Gastroesophageal sphincter (tissue), 4 donors: Measurements from ENCODE around the gene TECPR1. TPM values are rescaled to one million over a fixed set of nuclear protein-coding genes. Genes with fewer than 3 reads are reported as not detected.

ENCODE experiments used
- ATAC-seq: fragments of 150-250 bp; one replicate; pipeline ENCODE4 v1.9.1; 2016; ENCODE audit warnings: mild to moderate bottlenecking, moderate library complexity
- H3K27ac ChIP-seq, 4 donors: fragments of 200-600 bp; sonication (generic) in 3 of 4; 1 replicate in 3 of 4; 2 replicates in 1 of 4; pipeline ENCODE4 v1.5.1; 2016 to 2019
- H3K27me3 ChIP-seq: fragments of 200-600 bp; sonication (generic); one replicate; pipeline ENCODE4 v1.5.1; 2019
- H3K36me3 ChIP-seq, 2 donors: fragments of 200-600 bp; sonication (generic); one replicate each; pipeline ENCODE4 v1.5.1; 2019; ENCODE audit warnings: control low read depth in 1 of 2
- H3K4me1 ChIP-seq, 3 donors: fragments of 200-600 bp; sonication (generic); 1 replicate in 2 of 3; 2 replicates in 1 of 3; pipeline ENCODE4 v1.5.1; 2016 to 2019; ENCODE audit warnings: control low read depth in 2 of 3
- H3K4me3 ChIP-seq, 2 donors: fragments of 200-600 bp; sonication (generic); one replicate each; pipeline ENCODE4 v1.5.1; 2019; ENCODE audit warnings: mild to moderate bottlenecking in 1 of 2, moderate library complexity in 1 of 2
- H3K9me3 ChIP-seq, 3 donors: fragments of 200-600 bp; sonication (generic); one replicate each; pipeline ENCODE4 v1.5.1; 2017 to 2019; ENCODE audit warnings: control low read depth in 2 of 3
- EP300 ChIP-seq: sonication (generic); formaldehyde crosslinking; IDR thresholded peaks from one replicate; pipeline ENCODE4 v1.6.1; 2017; ENCODE audit warnings: antibody characterized with exemption, mild to moderate bottlenecking
- POLR2A ChIP-seq, 2 donors: fragments of 450-650 bp; IDR thresholded peaks; one replicate each; pipeline ENCODE4 v1.6.1; 2017; ENCODE audit warnings: antibody characterized with exemption in 2 of 2, mild to moderate bottlenecking in 2 of 2, moderate library complexity in 1 of 2
- POLR2AphosphoS5 ChIP-seq: sonication (generic); formaldehyde crosslinking; IDR thresholded peaks from one replicate; pipeline ENCODE4 v1.6.1; 2017; ENCODE audit warnings: antibody characterized with exemption
- WGBS, 2 donors: methylation state at CpG; one replicate each; pipeline ENCODE4 v1.1.5; 2018; ENCODE audit warnings: low coverage in 1 of 2; 5-methylcytosine and 5-hydroxymethylcytosine counted together
- total RNA-seq, 4 donors: library from RNA; depleted of rRNA; stranded (reverse); fragments of >200 nt; gene quantifications; one replicate each; pipeline ENCODE4 v1.1.0, GENCODE V29; 2016
- TF ChIP-seq, protein P1 (sequence below), 4 experiments: fragments of 200-600 bp in 2 of 4; fragments of 450-650 bp in 2 of 4; sonication (generic) in 1 of 4; IDR thresholded peaks; one replicate each; pipeline ENCODE4 v1.5.1; 2017 to 2019; ENCODE audit warnings: antibody characterized with exemption in 4 of 4, mild to moderate bottlenecking in 2 of 4, moderate library complexity in 2 of 4

TECPR1 gene
- total RNA-seq, 4 donors from 2014 or later = 18.6 to 22.3 (median 20.4) TPM

DNA sequence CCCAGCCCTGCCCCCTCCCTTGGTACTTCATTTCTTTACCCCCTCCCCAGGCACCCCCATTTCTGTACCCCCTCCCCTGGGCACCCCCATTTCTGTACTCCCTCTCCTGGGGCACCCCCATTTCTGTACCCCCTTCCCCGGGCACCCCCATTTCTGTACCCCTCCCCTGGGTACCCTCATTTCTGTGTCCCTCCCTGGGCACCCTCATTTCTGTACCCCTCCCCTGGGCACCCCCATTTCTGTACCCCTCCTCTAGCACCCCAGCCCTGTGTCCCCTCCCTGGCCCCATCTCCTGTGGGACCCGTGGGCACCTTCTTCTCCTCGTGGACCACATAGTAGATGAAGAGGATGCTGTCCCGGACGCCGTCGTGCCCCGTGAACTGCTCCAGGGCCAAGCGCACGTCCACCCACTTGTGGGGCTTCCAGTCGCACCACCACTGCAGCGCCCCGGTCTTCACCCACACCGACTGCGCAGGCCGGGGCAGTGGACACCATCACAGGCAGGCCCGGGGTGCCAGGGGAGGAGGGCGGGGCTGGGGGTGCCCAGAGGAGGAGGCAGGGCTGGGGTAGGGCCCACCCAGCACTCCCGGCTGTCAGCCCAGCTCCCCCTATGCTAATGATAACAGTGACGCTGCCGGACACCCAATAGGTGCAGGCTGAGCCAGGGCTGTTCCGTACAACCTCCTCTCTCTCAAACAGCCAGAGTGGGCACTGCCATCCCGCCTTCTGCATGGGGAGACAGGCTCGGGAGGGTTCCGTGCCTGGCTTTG lies 20.4 kb downstream of the TECPR1 start:
- no CpG with 5 or more reads among the region's 25 CpGs for WGBS, 2 donors
- no peaks in the 10 kb centered on the region for H3K9me3 ChIP-seq
- H3K36me3 ChIP-seq = peaks cover 0 to 87% of the 10 kb centered on the region in 2 donors
- H3K4me3 ChIP-seq = no peak overlapping the region
- no peaks in the 10 kb centered on the region for H3K27me3 ChIP-seq
- ATAC-seq = no peak
- TF ChIP-seq, protein P1, sequence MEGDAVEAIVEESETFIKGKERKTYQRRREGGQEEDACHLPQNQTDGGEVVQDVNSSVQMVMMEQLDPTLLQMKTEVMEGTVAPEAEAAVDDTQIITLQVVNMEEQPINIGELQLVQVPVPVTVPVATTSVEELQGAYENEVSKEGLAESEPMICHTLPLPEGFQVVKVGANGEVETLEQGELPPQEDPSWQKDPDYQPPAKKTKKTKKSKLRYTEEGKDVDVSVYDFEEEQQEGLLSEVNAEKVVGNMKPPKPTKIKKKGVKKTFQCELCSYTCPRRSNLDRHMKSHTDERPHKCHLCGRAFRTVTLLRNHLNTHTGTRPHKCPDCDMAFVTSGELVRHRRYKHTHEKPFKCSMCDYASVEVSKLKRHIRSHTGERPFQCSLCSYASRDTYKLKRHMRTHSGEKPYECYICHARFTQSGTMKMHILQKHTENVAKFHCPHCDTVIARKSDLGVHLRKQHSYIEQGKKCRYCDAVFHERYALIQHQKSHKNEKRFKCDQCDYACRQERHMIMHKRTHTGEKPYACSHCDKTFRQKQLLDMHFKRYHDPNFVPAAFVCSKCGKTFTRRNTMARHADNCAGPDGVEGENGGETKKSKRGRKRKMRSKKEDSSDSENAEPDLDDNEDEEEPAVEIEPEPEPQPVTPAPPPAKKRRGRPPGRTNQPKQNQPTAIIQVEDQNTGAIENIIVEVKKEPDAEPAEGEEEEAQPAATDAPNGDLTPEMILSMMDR (IDR thresholded peaks at IDR 0.05) = no peak
- no peak for TF ChIP-seq EP300
- no peak for TF ChIP-seq POLR2A (IDR thresholded peaks at IDR 0.05)
- TF ChIP-seq POLR2AphosphoS5 = no peak
- no peaks in the 10 kb centered on the region for H3K4me1 ChIP-seq
- no peak overlapping the region for H3K27ac ChIP-seq

DNA sequence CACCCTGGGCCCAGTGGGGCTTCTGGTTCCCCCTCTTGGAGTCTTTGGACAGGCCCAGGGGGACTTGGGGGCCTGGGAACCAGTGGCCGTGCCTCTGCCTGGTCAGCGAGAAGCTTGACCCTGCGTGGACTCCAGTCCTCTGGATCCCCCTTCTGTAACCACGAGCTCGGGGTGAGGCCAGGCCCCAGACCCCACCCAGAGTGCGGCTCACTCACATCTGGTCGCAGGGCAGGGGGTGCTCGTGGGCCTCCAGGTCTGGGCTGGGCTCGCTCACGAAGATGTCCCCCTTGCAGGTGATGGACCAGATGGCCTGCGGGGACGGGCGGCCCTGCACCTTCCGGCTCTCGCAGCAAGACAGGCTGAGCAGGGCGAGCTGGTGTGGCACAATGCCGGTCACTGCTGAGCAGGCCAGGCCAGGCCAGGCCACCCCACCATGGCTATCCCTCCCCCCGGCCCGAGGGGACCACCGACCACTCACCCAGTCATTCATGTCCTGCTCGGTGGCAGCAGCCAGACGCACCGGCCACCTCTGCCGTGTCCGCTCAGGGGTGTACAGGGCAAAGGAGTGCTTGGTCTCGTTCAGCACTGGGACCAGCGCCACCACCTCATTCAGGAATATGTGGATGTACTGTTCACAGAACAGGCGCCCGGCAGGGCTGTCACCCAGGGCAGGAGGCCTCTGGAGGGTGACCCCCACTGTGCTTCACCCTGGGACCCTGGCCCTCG lies 21.1 kb downstream of the TECPR1 start:
- 80 to 97% methylated on average over 1 to 9 of the region's 30 CpGs for WGBS, 2 donors
- Histone ChIP-seq H3K9me3 (no peaks in the 10 kb centered on the region), H3K36me3 (peaks cover 0 to 87% of the 10 kb centered on the region in 2 donors), H3K4me3 (no peak overlapping the region), H3K4me1 (no peaks in the 10 kb centered on the region), H3K27ac (no peak overlapping the region), H3K27me3 (no peaks in the 10 kb centered on the region)
- TF ChIP-seq, protein P1 (IDR thresholded peaks at IDR 0.05) = no peak
- TF ChIP-seq POLR2A (IDR thresholded peaks at IDR 0.05) = no peak
- no peak for TF ChIP-seq EP300
- no peak for TF ChIP-seq POLR2AphosphoS5
- no peak for ATAC-seq

DNA sequence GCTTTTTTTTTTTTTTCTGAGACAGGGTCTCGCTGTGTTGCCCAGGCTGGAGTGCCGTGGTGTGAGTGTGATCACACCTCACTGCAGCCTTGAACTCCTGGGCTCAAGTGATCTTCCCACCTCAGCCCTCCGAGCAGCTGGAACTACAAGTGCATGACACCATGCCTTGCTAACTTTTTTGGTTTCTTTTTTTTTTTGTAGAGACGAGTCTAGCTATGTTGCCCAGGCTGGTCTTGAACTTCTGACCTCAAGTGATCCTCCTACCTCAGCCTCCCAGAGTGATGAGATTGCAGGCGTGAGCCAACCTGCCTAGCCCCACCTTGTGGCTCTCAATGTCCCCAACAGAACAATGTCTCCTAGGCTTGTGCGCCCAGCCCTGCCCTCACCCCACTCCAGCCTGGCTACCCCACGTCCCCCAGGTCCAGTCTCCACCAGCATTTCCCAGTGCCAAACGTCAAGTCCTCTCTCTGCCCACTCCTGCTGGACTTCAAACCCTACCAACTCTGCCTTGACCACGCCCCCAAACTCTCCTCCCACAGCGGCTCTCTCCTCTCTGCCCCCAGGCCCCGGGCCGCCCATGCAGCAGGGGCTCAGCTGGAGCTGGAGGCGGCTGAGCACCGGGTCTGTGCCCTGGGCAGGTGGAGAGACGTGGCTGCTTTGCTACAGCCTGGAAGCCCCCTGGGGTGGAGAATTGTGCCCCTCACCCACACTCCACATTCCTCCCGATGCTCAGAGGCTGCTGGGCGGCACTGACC lies 21.9 kb downstream of the TECPR1 start:
- WGBS, 2 donors = 83 to 86% methylated on average over 5 to 8 of the region's 17 CpGs
- TF ChIP-seq, protein P1 (IDR thresholded peaks at IDR 0.05) = no peak
- TF ChIP-seq POLR2AphosphoS5 = no peak
- no peak for TF ChIP-seq EP300
- TF ChIP-seq POLR2A (IDR thresholded peaks at IDR 0.05) = no peak
- no peaks in the 10 kb centered on the region for H3K4me1 ChIP-seq
- H3K4me3 ChIP-seq = no peak overlapping the region
- no peaks in the 10 kb centered on the region for H3K27me3 ChIP-seq
- H3K36me3 ChIP-seq = peaks cover 0 to 92% of the 10 kb centered on the region in 2 donors
- ATAC-seq = no peak
- no peak overlapping the region for H3K27ac ChIP-seq
- H3K9me3 ChIP-seq = no peaks in the 10 kb centered on the region

DNA sequence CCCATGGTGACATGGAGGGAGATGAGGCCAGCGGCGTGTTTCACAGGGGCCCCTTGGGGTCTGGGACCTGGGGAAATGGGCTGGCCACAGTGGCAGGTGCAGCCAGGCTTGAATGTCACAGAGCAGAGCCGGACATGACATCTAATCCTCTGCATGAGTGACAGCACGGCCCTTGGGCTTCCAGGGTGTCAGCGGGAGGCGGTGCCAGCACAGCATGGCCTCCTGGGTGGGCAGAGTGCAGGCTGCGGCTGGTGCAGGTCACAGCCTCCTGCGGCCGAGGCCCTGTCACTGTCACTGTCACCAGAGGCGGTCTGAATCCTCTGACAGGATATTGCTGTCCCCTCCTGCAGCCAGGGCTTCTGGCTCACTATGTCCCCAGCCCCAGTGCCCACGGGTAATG lies 22.6 kb downstream of the TECPR1 start:
- ATAC-seq = no peak
- no peaks in the 10 kb centered on the region for H3K4me1 ChIP-seq
- H3K27ac ChIP-seq = no peak overlapping the region
- no peaks in the 10 kb centered on the region for H3K9me3 ChIP-seq
- no peaks in the 10 kb centered on the region for H3K27me3 ChIP-seq
- WGBS, 2 donors = 100% methylated on average over 2 of the region's 11 CpGs; no CpG with 5 or more reads in 1 of the 2 donors
- peaks cover 0 to 99% of the 10 kb centered on the region in 2 donors for H3K36me3 ChIP-seq
- no peak overlapping the region for H3K4me3 ChIP-seq
- TF ChIP-seq, protein P1 (IDR thresholded peaks at IDR 0.05) = no peak
- no peak for TF ChIP-seq EP300
- no peak for TF ChIP-seq POLR2AphosphoS5
- TF ChIP-seq POLR2A (IDR thresholded peaks at IDR 0.05) = no peak
